ENCODE results near the gene ZNF554. TPM values are rescaled to one million over a fixed set of nuclear protein-coding genes. Genes with fewer than 3 reads are reported as not detected.

Gene ZNF554
- total and polyA plus RNA-seq, 4 donors: 1.1 to 8.8 (median 4.0) TPM

- no peak overlapping the region for H3K27ac ChIP-seq (ENCODE audit: low read depth in 1 of 2, low read length in 1 of 2)
- 91 to 95% methylated on average over 19 of the region's 19 CpGs for WGBS, 2 donors
- no peaks in the 10 kb centered on the region for H3K9me3 ChIP-seq (ENCODE audit: control insufficient read depth in 4 of 4, insufficient read depth in 3 of 4, low read length in 3 of 4)
- H3K4me1 ChIP-seq (ENCODE audit: control insufficient read depth in 5 of 5, insufficient read depth in 5 of 5, low read length in 5 of 5): peaks cover 5 to 20% (median 14%) of the 10 kb centered on the region in 5 donors
- ATAC-seq (ENCODE audit: insufficient read depth, low FRiP score): no peak
- no peak for DNase-seq
- no peak overlapping the region for H3K9ac ChIP-seq (ENCODE audit: insufficient read depth in 1 of 2, low read length in 2 of 2)
- no peak for TF ChIP-seq CTCF (IDR thresholded peaks at IDR 0.05; ENCODE audit: control extremely low read depth, extremely low read depth)
- H3K36me3 ChIP-seq (ENCODE audit: control insufficient read depth in 4 of 4, insufficient read depth in 4 of 4, low read length in 4 of 4): peaks cover 0 to 8% (median 3%) of the 10 kb centered on the region in 4 donors
- H3K4me3 ChIP-seq: no peak overlapping the region
- no peaks in the 10 kb centered on the region for H3K27me3 ChIP-seq (ENCODE audit: control insufficient read depth in 3 of 3, insufficient read depth in 3 of 3, low read length in 2 of 3)
Measured at GRCh38 chr19:2777952-2778683, 41.5 kb upstream of the ZNF554 start.

- DNase-seq: no peak
- no peak for TF ChIP-seq CTCF (IDR thresholded peaks at IDR 0.05; ENCODE audit: control extremely low read depth, extremely low read depth)
- Histone ChIP-seq H3K9ac (ENCODE audit: insufficient read depth in 1 of 2, low read length in 2 of 2) (no peak overlapping the region), H3K27me3 (ENCODE audit: control insufficient read depth in 3 of 3, insufficient read depth in 3 of 3, low read length in 2 of 3) (no peaks in the 10 kb centered on the region), H3K36me3 (ENCODE audit: control insufficient read depth in 4 of 4, insufficient read depth in 4 of 4, low read length in 4 of 4) (peaks cover 0 to 8% (median 3%) of the 10 kb centered on the region in 4 donors), H3K4me1 (ENCODE audit: control insufficient read depth in 5 of 5, insufficient read depth in 5 of 5, low read length in 5 of 5) (peaks cover 5 to 17% (median 16%) of the 10 kb centered on the region in 5 donors), H3K27ac (ENCODE audit: low read depth in 1 of 2, low read length in 1 of 2) (no peak overlapping the region), H3K9me3 (ENCODE audit: control insufficient read depth in 4 of 4, insufficient read depth in 3 of 4, low read length in 3 of 4) (no peaks in the 10 kb centered on the region), H3K4me3 (no peak overlapping the region)
- ATAC-seq (ENCODE audit: insufficient read depth, low FRiP score): no peak
- WGBS, 2 donors: 87 to 88% methylated on average over 14 of the region's 14 CpGs
Measured at GRCh38 chr19:2779121-2779740, 40.4 kb upstream of the ZNF554 start.

- Histone ChIP-seq H3K4me3 (no peak overlapping the region), H3K36me3 (ENCODE audit: control insufficient read depth in 4 of 4, insufficient read depth in 4 of 4, low read length in 4 of 4) (peaks cover 0 to 8% (median 1%) of the 10 kb centered on the region in 4 donors), H3K9me3 (ENCODE audit: control insufficient read depth in 4 of 4, insufficient read depth in 3 of 4, low read length in 3 of 4) (no peaks in the 10 kb centered on the region), H3K9ac (ENCODE audit: insufficient read depth in 1 of 2, low read length in 2 of 2) (no peak overlapping the region), H3K27ac (ENCODE audit: low read depth in 1 of 2, low read length in 1 of 2) (no peak overlapping the region), H3K27me3 (ENCODE audit: control insufficient read depth in 3 of 3, insufficient read depth in 3 of 3, low read length in 2 of 3) (no peaks in the 10 kb centered on the region), H3K4me1 (ENCODE audit: control insufficient read depth in 5 of 5, insufficient read depth in 5 of 5, low read length in 5 of 5) (peaks cover 5 to 17% (median 16%) of the 10 kb centered on the region in 5 donors)
- ATAC-seq (ENCODE audit: insufficient read depth, low FRiP score): no peak
- no peak for TF ChIP-seq CTCF (IDR thresholded peaks at IDR 0.05; ENCODE audit: control extremely low read depth, extremely low read depth)
- DNase-seq: no peak
- WGBS, 2 donors: 83 to 84% methylated on average over 7 of the region's 7 CpGs
Measured at GRCh38 chr19:2780284-2780683, 39.4 kb upstream of the ZNF554 start.

Measured in lung (tissue), 12 donors.